Pancreas (tissue), 10 donors: ENCODE data around the gene SPTBN1. TPM values are rescaled to one million over a fixed set of nuclear protein-coding genes. Genes with fewer than 3 reads are reported as not detected.
A peak's percentile ranks its signal among the peaks of the same experiment; 100 is the strongest.

ENCODE experiments used
- ATAC-seq, 4 donors: fragments of 200-7000 bp; cut with Tn5 transposase; one replicate each; pipeline versions ENCODE4 v1.8.0 to v1.9.1; 2020; ENCODE audit warnings: mild to moderate bottlenecking in 4 of 4, moderate library complexity in 4 of 4
- DNase-seq, 6 donors: peaks; one replicate each; pipeline ENCODE4 v3.0.0-alpha.2; 2020
- FAIRE-seq: peaks from 2 replicates; lab custom pipeline; 2012; peaks lifted over from hg19 to GRCh38; lab: Jason Lieb, UNC
- H3K27ac ChIP-seq, 4 donors: fragments of 200-600 bp; sonication (generic); 1 replicate in 3 of 4; 2 replicates in 1 of 4; pipeline versions ENCODE4 v1.5.0 to v1.8.0; 2020
- H3K27me3 ChIP-seq, 4 donors: fragments of 200-600 bp; one replicate each; pipeline ENCODE4 v1.8.0; 2021
- H3K36me3 ChIP-seq, 3 donors: fragments of 200-600 bp; sonication (generic) in 1 of 3; one replicate each; pipeline versions ENCODE4 v1.5.0 to v1.8.0; 2020 to 2021
- H3K4me1 ChIP-seq, 3 donors: fragments of 200-600 bp; one replicate each; pipeline ENCODE4 v1.8.0; 2021
- H3K4me3 ChIP-seq, 4 donors: fragments of 200-600 bp; sonication (generic) in 2 of 4; one replicate each; pipeline versions ENCODE4 v1.5.0 to v1.8.0; 2020 to 2021
- H3K9me3 ChIP-seq, 4 donors: fragments of 200-600 bp; one replicate each; pipeline ENCODE4 v1.8.0; 2021
- CTCF ChIP-seq, 4 donors: fragments of 200-600 bp; sonication (generic) in 3 of 4; IDR thresholded peaks; one replicate each; pipeline versions ENCODE4 v1.5.0 to v1.8.0; 2021; ENCODE audit warnings: antibody characterized with exemption in 4 of 4
- WGBS, 2 donors: extraction: QIAGEN DNeasy Blood & Tissue Kit; methylation state at CpG; one replicate each; pipeline ENCODE4 v1.1.7; 2013; 5-methylcytosine and 5-hydroxymethylcytosine counted together
- intact Hi-C, 3 donors: fragments of 100-400 bp; cut with DNase I; formaldehyde crosslinking; loops; one replicate each; pipeline versions ENCODE4 v1.11.1 to v1.14.2; 2022
- polyA plus RNA-seq, 2 donors: library from polyadenylated mRNA; stranded (reverse); fragments of 200-250 nt; gene quantifications; one replicate each; pipeline ENCODE4 v1.2.3, GENCODE V29; 2013
- total RNA-seq, 6 donors: library from RNA; stranded (reverse); fragmentation: NEBNext Ultra II Directional in 4 of 6; extraction: Animal tissue kit (Norgen Biotek cat#: 25700) in 4 of 6; gene quantifications; one replicate each; pipeline versions ENCODE4 v1.2.1 to v1.2.4, GENCODE V29; 2021 to 2023
- donor health status: healthy with polysubstance abuse.
- donor health status: DM: no; HTN: no; CAD: no; lungs with moderate emphysema.
- donor health status: DM: no; HTN: no; CAD: no.
- donor health status: control.
- donor health status: control.
- donor health status: Bipolar disorder and iron deficiency.
- donor health status: DM: yes; HTN: yes; CAD: no.
- donor health status: DM: no; HTN: no; CAD: no.
- donor health status: DM: no; HTN: no; CAD: no.
- donor health status: DM: yes; HTN: yes; CAD: no.

The SPTBN1 gene
- total and polyA plus RNA-seq, 8 donors: 43.8 to 192 (median 84.4) TPM

- intact Hi-C loops: no loop called here
- Histone ChIP-seq H3K4me1 (peaks cover 24 to 45% (median 25%) of the 10 kb centered on the region in 3 donors), H3K4me3 (no peak overlapping the region), H3K27ac (peak overlapping the region in 3 of 4 donors; percentile 1 to 83 (median 72)), H3K27me3 (no peaks in the 10 kb centered on the region), H3K36me3 (peaks cover 3 to 61% (median 33%) of the 10 kb centered on the region in 3 donors), H3K9me3 (no peaks in the 10 kb centered on the region)
- TF ChIP-seq CTCF (IDR thresholded peaks at IDR 0.05): no peak
- 69 to 73% methylated on average over 4 of the region's 4 CpGs for WGBS, 2 donors
- ATAC-seq (no peak), DNase-seq (no peak), FAIRE-seq (no peak)
These were observed 175.6 kb downstream of the SPTBN1 start for GRCh38 chr2:54631755-54632154.

DNA sequence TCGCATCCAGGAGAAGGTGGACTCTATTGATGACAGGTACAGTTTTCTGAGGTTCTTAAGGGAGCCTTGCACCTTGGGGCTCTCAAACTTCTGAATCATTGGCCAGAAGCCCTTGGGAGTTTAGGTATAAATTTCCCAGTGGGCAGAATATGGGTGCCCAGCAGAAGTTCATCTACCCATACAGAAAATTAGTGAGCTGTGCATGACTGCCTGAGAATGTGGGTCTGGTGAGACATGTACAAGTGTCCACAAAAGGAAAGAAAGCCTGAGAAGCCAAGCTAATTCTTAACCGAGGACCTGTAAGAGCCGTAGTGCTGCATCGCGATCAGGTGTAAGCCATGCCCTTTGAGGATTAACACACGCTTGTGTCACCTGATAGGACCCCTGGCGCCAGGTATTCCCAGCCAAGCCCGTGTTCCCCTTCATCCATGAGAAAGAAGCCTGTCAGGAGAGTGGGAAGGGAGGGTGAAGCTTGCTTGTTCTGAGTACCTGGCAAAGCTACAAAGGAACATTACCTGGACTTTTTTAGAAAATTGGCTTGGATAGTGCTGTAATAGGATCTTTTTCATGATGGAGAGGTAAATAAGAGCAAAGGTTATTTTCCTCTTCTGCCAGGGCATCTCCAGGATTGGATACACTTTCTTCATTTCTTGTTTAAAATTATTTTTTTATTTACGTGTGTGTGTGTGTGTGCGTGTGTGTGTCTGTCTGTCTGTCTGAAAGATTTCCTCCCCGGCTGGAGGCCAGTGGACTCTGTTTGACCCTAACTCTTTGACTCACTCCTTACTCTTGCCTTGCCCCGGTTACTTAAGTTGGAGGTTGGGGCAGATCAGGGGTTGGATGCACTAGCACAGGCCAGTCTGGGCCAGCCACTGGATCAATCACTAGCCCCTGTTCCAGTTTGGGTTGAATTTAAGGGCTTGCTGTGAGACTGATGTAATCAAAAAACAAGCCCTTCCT is 176.9 kb downstream of the SPTBN1 start:
- Histone ChIP-seq H3K27ac (peak overlapping the region in 3 of 4 donors; percentile 40 to 83 (median 72)), H3K4me3 (no peak overlapping the region), H3K4me1 (peaks cover 26 to 47% (median 34%) of the 10 kb centered on the region in 3 donors), H3K36me3 (peaks cover 3 to 54% (median 24%) of the 10 kb centered on the region in 3 donors), H3K27me3 (no peaks in the 10 kb centered on the region), H3K9me3 (no peaks in the 10 kb centered on the region)
- WGBS, 2 donors: 74 to 78% methylated on average over 12 of the region's 12 CpGs
- FAIRE-seq (no peak), DNase-seq (no peak), ATAC-seq (no peak)
- no peak for TF ChIP-seq CTCF (IDR thresholded peaks at IDR 0.05)
- intact Hi-C loops: no loop called here

DNA sequence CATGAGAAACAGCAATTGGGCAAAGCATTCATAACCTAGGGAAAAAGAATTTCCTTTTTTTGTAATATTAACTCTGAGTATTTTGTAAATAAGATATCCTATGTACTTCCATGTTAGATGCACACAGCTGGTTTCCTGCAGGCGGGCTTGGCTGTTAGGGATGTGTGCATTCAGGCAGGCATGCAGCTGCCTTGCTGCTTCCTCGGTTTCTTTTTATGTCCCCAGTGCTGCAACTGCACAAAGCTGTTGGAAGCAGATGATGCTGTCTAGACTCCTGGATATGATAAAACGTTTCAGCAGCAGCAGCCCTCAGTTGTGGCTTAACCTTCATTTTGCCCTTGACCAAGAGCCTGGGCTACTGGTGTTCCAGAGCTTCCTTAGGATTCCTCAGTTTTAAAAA is 177.9 kb downstream of the SPTBN1 start:
- no peak for TF ChIP-seq CTCF (IDR thresholded peaks at IDR 0.05)
- Histone ChIP-seq H3K27me3 (no peaks in the 10 kb centered on the region), H3K4me3 (no peak overlapping the region), H3K27ac (peak overlapping the region in 2 of 4 donors; percentile 71 to 72), H3K36me3 (peaks cover 0 to 54% (median 24%) of the 10 kb centered on the region in 3 donors), H3K4me1 (peaks cover 25 to 47% (median 34%) of the 10 kb centered on the region in 3 donors), H3K9me3 (no peaks in the 10 kb centered on the region)
- 64 to 66% methylated on average over 3 of the region's 3 CpGs for WGBS, 2 donors
- DNase-seq (no peak), ATAC-seq (no peak), FAIRE-seq (no peak)
- intact Hi-C loops: no loop called here

DNA sequence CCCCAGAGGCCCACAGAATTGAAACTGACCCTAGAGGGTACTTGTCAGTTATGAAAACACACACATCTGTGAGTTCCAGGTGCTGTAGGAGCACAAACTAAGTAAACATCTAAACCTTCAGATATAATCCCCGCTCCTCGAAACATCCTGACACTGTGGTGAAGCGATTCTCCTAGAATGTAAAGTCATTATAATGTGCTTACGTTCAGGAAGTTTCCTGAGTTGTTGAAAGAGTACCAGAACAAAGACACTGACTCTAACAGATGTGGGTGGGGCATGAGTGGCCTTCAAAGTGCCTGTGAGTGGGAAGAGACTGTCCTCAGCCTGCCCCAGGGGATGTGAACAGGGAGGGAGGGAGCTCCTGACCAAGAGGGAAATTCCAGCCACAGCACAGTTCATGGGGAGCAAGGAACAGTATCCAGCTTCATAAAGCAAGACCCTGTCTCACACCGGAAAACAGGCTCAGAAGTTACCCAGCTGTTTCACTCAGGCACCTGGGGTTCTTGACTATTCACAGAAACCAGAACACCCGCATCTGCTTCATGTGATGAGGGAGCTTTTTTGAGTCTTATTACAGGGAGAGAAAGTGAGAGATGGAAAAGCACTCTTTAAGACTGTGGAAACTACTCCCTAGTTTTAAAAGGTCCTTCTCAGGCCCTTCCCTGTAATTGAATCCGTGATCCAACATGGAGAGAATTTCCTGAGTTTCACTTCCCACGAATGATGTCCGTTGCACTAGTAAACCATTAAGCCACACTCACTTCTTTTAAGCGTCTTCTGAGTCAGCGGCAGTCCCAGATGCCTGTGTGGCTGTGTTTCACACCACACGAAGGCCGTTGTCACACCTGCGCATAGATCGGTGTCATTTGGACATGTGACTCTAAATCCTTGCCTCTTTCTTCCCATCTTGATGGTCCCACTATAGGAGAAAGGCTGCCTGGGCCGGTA is 178.7 kb downstream of the SPTBN1 start:
- H3K36me3 ChIP-seq: peaks cover 0 to 51% (median 20%) of the 10 kb centered on the region in 3 donors
- H3K9me3 ChIP-seq: no peaks in the 10 kb centered on the region
- WGBS, 2 donors: 71 to 73% methylated on average over 16 of the region's 16 CpGs
- no peak for FAIRE-seq
- TF ChIP-seq CTCF (IDR thresholded peaks at IDR 0.05): no peak
- no peaks in the 10 kb centered on the region for H3K27me3 ChIP-seq
- H3K27ac ChIP-seq: peak overlapping the region; percentile 1 to 72 (median 50)
- intact Hi-C loops: no loop called here
- peak in 2 of 4 donors; percentile 5 to 24 for ATAC-seq
- H3K4me1 ChIP-seq: peaks cover 17 to 42% (median 28%) of the 10 kb centered on the region in 3 donors
- no peak overlapping the region for H3K4me3 ChIP-seq
- DNase-seq: no peak
